Stimulated activated CD8-positive, alpha-beta memory T cell treated with anti-CD3 and anti-CD28 coated beads, Interleukin-15, amount 100 ng/mL, for 1 hour (primary cell): ENCODE measurements around the gene MRPL19.

Experiments used
- DNase-seq: peaks from one replicate; pipeline ENCODE4 v3.0.0-alpha.2; 2020; ENCODE audit warnings: low read depth

MRPL19 gene

GRCh38 chr2:75616406-75616805 is 30.2 kb upstream of the MRPL19 start:
- no peak for DNase-seq

DNA sequence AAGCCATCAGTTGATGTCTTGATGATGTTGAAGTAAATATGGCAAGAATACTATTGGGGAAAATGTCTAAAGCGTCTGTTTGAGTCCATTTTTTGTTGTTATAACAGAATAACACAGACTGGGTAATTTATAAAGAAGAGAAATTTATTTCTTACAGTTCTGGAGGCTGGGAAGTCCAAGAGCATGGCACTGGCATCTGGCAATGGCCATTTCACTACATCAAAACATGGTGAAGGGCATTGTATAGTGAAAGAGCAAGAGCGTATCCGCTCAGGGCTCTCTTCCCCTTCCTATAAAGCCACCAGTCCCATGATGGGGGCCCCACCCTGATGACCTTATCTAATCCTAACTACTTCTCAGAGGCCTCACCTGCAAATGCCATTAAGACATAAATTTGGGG is 29.6 kb upstream of the MRPL19 start:
- no peak for DNase-seq

DNA sequence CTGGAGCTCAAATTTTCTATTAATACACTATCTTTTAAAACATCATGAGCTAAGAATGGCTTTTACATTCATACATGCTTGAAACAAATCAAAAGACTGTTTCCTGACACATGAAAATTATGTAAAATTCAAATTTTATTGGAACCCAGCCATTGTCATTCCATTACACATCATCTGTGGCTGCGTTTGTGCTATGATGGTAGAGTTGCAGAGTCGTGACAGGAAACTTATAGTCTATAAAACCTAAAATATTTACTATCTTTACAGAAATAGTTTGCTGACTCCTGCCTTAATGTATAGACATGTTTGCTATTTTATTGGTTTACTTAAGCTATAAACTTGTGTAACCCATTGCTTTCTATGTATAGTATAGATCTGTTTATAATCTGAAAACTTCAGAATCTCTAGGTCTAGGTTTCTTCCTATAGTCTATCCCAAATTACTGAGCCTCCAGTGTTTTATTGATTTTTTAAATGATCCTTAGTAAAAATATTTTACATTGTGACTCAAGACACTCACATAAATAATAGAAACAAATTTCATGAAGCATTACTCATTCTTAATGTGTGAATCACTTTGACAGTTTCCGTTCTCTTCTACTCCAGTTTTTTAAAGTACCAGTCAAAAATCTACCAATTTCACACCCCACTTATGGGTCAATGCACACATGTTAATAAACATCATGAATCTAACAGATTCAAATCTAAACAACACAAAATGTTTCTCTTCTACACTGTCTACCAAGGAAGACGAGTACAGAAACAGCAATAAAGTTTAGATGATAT is 26.4 kb upstream of the MRPL19 start:
- no peak for DNase-seq

GRCh38 chr2:75621228-75621627 is 25.4 kb upstream of the MRPL19 start:
- no peak for DNase-seq

GRCh38 chr2:75622500-75622899 is 24.1 kb upstream of the MRPL19 start:
- DNase-seq, result no peak

GRCh38 chr2:75622929-75623328 is 23.7 kb upstream of the MRPL19 start:
- DNase-seq, result no peak

DNA sequence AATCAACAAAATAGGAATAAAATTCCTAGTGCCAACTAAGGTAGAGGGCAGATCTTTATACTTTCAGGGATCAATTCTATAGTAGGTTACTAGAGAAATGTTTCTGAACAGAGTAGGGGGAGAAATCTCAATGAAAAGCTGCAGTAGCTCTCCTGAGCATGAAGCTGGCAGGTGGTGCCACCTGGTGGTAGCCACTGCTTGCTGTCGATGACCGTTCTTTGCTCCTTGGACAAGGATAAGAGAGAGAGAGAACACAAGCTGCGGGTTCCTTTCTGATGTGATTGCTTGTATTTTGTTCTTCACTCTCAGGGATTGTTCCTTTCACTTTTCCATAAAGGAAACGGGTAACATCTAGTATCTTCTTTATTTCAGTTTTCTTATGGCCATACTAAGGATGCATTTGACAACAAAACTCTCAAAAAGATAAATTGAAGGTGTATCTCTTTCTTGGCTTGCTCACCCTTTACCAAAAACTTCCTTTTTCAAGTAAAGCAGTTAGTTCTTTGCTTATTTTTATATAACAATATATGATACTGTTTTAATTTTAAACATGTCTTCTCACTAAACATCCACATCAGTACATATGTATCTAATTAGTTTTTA is 18.6 kb upstream of the MRPL19 start:
- peak; percentile 24 for DNase-seq

DNA sequence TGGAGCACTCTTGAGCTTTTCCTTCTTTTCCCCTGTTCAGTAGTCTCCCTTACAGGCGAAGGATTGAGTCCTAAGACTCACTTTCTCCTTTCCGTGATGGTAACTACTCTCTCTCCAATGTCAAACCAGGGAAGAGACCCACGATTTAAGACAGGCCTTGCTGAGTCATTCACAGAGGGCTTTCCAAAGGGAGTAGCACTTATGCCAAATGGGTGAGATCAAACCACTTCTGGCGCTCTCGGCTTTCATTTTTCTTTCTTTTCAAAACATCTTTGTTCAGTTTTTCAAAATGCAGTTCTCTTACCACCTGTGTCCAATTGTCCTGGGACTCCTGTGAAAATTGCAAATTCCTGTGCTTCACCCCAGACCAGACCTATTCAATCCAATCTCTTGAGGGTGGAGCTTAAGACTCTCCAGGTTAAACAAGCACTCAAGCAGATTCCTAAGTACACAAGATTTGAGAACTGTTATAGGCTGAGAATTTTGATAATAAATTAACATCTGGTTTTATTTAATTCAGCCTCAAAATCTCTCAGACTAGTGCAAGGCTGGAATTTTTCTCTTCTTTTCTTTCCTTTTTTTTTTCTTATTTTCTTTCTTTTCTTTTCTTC is 14.4 kb upstream of the MRPL19 start:
- DNase-seq, result no peak

- no peak for DNase-seq
These were observed 13.8 kb upstream of the MRPL19 start for GRCh38 chr2:75632813-75633212.

DNA sequence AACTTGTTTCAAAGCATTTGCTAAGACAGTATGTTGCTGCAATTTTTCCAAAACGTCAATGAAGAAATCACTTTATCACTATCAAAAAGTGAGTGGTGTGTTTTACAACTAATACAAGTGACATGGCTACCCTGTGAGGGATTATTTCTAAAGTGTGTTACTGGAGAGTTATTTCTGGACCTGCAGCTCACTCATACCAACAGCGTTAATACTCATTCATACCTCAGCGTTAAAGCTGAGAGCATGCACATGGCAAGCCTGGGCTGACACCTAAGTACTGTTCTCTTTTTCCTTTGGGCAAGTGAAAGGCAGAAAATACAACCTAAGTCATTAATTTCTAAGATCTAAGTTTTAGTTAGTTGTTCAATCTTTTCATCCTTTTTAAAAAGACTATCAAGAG is 13.0 kb upstream of the MRPL19 start:
- no peak for DNase-seq

- DNase-seq, result no peak
These were observed 11.6 kb upstream of the MRPL19 start for GRCh38 chr2:75634945-75635344.

DNA sequence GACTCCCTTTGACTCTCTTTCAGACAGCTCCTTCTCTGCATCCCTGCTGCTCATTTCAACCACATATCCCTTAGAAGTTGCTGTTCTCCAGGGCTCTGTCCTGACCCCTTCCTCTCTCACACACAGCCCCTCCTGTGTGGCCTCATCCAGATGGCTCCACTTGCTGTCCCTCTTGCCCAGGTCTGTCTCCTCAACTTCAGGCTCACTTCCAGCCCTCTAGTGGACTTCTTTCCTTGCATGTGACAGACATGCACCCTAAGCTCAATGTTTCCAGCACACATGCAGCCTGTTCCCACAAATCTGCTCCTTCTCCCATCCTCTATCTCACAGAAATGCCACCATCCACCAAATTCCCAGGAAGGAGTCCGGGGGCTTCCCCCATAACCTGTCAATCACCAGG is 9.0 kb upstream of the MRPL19 start:
- no peak for DNase-seq

DNA sequence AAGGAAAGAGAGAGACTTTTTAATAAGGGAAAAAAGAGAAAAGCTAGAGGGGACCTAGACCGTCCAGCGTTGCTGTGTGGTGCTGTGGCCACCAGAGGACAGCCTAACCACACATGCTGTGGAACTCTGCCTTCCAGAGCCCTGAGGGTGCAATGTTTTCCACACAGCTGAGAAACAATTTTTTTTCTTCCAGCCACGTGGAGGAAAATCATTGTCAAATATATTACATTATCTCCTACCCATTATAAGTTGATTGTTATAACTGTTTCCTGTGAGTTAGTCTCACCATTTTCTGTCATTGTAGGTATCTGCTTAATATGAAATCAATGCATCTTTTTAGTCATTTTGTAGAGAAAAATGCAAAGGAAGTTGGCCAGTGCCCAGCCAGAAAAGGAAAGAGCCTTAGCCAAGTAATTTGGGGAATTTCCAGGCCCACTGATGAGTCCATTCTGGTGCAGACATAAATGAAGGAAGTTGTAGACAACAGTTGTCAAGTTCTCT is 5.9 kb upstream of the MRPL19 start:
- DNase-seq, result peak; percentile 27

DNA sequence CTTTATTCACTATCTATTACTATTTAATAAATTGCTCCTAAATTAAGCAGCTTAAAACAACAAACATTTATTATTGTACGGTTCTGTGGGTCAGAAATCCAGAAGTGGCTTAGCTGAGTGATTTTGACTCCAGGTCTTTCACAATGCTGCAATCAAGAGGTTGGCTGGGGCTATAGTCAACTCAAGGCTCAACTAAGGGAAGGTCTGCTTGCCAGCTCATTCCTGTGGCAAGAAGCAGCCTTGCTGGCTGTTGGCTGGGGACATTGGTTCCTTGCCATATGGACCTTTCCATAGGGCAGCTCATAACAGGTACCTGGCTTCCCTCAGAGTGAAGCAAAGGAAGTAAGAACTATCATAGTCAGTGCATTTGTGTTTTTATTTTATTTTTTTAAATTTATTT is 5.0 kb upstream of the MRPL19 start:
- no peak for DNase-seq

DNA sequence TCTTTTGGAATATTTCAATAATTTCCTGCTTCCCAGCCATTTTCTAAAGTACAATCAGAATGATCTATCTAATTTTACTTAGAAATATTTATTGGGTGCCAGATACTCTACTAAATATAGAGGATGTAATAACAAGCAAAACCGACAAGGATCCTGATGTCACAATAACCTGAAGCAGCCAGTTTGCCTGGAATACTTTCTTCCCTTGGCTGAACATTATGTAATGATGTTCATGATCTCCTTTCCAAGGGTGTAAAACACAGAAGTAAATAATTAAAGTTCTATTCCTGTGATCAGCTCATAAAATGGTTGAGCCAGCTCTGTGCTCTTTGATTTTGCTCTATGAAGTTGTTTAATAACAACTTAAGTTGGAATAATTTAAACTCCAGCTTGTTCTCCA is 2.6 kb upstream of the MRPL19 start:
- DNase-seq, result no peak

DNA sequence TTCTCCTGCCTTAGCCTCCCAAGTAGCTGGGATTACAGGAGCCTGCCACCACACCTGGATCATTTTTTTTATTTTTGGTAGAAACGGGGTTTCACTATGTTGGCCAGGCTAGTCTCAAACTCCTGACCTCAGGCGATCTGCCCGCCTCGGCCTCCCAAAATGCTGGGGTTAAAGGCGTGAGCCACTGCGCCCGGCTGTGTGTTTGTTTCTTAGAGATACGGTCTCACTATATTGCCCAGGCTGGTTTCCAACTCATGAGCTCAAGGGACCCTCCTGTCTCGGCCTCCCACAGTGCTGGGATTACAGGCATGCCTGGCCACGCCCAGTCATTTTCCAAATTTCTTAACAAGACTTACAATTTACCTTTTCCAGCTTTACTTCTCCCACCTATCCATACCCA is 940 bp upstream of the MRPL19 start:
- DNase-seq, result no peak

DNA sequence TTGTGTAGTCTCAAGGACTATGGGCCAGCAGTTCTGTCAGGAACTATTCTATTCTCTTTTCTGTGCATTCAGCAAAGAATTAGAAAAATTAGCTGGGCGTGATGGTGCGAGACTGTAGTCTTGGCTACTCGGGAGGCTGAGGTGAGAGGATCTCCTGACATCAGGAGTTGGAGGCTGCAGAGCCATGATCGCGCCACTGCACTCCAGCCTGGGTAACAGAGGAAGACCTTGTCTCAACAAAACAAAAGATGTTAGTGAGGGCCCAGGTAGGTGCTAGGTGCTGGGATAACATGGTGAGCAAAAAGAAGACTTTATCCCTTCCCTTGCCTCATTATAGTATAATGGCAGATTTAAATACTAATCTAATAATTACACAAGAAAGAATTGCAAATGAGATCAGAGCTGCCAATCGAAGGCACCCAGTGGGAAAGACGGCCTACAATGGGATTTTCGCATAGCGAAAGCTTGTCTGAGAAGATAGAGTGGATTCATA is 447 bp upstream of the MRPL19 start:
- no peak for DNase-seq

- DNase-seq, result no peak
These were observed 1.2 kb downstream of the MRPL19 start for GRCh38 chr2:75647771-75648170.

DNA sequence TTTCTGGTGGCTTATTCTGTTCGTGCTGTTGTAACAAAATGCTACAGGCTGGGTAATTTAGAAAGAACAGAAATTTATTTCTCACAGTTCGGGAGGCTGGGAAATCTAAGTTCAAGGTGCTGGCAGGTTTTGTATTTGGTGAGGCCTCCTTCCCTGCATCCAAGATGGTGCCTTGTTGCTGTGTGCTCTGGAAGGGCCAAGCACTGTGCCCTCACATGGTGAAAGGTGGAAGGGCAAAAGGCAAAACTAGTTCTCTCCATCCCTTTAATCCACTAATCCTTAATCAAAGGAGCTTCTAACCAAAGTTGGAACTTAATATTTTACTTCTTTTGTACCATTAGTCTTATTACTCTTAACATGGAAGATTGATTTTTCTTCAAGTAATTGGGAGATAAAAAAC is 7.4 kb downstream of the MRPL19 start:
- DNase-seq, result no peak

DNA sequence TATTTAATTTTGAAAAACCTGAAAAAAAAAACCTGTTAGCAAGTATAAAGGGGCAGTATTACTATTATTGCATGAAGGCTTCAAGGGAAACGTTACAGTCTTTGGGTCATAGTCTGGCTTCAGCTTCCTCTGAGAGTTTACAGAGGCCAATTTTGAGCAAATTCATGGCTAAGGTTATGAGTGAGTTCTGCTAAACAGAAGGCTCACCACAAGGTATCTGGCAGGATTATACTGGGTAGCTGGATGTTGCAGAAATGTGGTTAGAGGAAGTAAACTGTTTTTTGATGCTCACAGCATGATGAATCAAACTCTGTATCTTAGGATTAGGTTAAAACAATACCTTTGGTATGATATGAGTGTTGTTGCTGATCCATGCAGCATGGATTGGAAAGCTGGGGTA is 9.3 kb downstream of the MRPL19 start:
- no peak for DNase-seq

GRCh38 chr2:75656563-75656962 is 10.0 kb downstream of the MRPL19 start:
- DNase-seq, result no peak

DNA sequence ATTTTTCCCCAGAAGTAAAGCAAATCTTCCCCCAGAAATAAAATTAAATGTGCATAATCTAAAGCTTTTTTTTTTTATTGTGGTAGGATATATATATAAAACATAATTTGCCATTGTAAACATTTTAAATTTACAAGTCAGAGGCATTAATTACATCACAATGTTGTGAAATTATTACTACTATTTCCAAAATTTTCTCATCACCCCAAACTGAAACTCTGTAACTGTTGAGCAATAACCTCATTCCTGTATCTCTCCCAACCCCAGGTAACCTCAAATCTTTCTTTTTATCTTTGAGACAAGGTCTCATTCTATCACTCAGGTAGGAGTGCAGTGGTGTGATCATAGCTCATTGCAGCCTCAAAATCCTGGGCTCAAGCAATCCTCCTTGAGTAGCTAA is 11.2 kb downstream of the MRPL19 start:
- DNase-seq, result no peak

GRCh38 chr2:75666911-75667310 is 20.3 kb downstream of the MRPL19 start:
- no peak for DNase-seq
